GM23248 (cell line): ENCODE results near the gene CDX1.

Experiments used
- EZH2 ChIP-seq: fragments of 200-600 bp; sonication (generic); IDR thresholded peaks from 2 replicates; pipeline ENCODE4 v1.6.1; 2018; ENCODE audit warnings: antibody characterized with exemption, mild to moderate bottlenecking; ENCODE audit not compliant: insufficient read depth, poor library complexity, severe bottlenecking
- EZH2phosphoT487 ChIP-seq: fragments of 200-600 bp; sonication (generic); IDR thresholded peaks from 2 replicates; pipeline ENCODE4 v1.6.1; 2018; ENCODE audit warnings: antibody characterized with exemption, moderate library complexity, mild to moderate bottlenecking, low read depth; ENCODE audit not compliant: insufficient read depth

DNA sequence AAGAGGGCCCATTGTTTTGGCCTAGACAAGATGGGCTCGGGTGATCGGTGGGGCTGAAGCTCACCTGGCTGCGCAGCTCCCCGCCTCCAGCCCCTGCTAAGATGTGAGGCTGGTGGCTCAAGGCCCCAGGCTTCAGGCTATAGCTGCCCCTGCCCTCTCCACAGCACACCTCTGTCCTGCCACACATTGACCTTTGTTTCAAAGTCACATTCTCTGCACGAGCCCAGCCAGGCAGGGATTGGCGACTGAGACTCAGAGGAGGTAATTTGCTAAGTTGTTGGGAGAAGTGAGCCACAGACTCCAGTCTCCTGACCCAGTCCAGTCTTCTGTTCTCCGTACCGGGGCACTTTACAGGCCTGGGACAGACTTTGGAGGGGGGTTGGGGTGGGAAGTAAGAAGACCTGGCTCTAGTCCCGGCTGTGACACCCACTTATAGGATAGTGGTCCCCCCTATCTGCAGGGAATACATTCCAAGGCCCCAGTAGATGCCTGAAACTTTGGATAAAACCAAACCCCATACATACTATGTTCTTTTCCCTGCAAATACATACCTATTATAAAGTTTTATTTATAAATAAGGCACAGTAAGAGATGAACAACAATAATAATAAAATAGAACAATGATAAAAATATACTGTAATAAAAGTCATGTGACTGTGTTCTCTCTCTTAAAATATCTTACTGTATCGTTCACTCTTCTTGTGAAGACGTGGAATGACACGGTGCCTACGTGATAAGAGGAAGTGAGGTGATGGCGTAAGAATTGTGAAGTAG is 24.2 kb upstream of the CDX1 start:
- TF ChIP-seq EZH2phosphoT487 (no peak), EZH2 (no peak)
